NCI-H345 (cell line): ENCODE measurements around the gene MOB3A.

ENCODE experiments used
- DNase-seq: peaks from one replicate; lab custom pipeline; 2025; lab: John Stamatoyannopoulos, UW

The MOB3A gene

DNA sequence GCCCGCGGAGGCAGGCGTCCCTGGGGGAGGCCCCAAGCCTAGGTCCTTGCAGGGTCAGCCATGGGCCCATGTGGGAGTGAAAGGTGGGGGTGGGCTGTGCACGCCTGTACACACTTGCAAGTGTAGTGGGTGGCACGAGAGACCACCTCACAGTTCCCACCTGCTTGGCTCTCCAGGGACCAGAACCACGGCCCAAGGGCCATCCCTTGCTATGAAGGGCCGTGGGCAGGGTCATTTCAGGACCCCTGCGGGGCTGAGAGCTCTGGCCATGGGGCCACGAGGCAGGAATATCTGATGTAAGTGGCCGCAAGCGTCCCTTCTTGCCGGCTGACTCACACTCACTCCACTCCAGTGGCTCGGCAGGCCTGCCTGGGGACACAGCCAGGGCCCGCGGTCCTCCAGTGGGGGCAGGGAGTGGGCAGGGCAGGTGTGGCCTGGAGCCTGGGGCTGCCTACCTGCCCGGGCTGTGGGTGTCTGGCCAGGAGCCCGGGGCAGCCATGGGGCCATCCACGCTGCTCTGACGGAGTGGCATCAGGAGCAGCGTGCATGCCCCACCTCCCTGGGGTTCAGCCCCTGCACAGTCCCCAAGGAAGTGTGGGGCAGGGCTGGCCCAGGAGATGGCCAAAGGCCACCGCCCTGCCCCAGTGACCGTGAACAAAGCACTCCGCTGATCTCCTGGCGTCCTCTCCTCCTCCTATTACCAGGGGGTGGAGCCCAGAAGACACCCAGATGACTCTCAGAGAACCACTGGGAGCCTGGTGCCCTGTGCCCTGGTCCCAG, 36.5 kb downstream of the MOB3A start:
- DNase-seq = no peak

DNA sequence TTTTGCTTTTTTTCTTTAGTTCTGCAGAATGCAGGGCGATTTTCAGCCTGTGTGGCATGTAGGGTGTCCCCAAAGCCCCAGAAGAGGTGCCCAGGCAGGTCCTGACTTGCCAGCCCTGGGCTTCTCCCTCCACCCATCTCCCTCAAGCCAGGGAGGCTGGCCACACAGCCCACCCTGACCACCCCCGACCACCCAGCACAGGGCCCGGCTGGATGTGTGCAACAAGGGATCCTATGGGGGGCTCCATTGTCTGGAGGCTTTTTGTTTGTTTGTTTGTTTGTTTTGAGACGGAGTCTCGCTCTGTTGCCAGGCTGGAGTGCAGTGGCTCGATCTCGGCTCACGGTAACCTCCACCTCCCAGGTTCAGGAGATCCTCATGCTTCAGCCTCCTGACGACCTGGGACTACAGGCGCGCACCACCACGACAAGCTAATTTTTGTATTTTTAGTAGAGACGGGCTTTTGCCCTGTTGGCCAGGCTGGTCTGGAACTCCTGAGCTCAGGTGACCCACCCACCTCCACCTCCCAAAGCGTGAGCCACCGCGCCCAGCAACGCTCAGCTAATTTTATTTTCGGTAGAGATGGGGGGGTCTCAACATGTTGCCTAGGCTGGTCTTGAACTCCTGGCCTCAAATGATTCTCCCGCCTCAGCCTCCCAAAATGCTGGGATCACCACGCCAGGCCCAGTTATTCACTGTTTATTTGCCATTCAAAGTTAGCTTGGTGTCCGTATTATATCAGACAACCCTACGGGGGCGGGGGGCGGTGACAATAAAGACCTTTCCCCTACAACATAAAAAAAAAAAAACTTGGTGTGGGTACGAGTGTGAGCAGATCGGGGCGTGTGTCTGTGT, 37.3 kb downstream of the MOB3A start:
- no peak for DNase-seq

DNA sequence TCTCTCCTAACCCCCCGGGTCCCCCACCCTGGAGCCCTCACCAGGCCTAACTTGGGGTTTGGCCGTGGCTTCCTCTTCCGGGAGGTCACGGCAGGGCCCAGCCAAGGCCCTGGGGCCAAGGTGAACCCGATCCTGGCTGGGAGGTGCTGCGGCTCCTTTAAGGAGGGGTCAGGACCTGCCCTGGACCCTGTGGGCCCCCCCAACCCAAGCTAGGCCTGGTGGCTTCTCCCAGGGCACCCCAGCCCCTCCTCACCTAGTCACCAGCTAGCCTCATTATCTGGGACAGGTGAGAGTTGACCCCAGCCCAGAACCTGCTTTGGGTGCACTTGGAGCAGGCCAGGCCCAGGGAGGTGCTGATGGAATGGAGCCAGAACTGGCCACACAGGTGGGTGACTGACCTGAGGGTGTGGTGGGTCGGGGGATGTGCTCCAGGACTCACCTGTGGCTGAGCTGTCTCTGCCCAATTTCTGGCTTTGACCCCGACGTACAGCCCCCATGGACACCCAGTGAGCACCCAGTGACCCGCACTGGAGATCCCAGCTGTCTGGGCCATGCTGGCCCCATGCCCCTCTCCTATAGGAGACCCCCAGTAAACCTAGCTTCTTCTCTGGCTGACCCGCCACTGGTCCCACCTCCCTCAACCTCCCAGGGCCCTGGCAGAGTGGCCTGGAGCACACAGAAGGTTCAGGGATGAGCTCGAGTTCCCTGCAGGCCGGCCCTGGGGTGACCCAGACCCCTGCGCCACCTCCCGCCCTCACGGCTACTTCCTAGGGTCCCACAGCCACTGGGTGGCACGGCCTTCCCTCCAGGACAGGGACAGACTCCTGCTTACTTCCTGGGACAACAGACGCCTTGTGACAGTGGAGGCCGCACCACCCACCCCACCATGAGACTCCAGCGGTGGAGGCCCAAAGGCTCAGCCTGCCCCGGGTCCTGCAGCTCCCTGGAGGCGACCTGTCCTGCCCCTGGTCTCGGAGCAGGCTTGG, 38.3 kb downstream of the MOB3A start:
- DNase-seq = no peak

DNA sequence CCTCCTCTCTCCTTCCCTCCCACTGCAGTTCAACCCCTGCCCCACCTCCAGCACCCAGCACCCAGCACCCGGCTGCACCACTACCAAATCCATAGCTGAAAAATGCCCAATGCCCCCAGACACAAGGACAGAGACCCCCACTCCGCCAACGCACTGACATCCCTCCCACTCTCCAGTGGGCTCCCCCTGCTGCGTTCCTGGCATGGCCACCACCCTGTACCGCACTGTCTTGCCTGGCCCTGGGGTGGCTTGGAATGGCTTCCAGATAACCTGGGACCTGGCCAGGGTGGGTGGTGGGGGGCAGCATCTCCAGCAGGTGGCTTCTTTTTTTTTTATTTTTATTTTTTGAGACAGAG, 39.3 kb downstream of the MOB3A start:
- DNase-seq = no peak

DNA sequence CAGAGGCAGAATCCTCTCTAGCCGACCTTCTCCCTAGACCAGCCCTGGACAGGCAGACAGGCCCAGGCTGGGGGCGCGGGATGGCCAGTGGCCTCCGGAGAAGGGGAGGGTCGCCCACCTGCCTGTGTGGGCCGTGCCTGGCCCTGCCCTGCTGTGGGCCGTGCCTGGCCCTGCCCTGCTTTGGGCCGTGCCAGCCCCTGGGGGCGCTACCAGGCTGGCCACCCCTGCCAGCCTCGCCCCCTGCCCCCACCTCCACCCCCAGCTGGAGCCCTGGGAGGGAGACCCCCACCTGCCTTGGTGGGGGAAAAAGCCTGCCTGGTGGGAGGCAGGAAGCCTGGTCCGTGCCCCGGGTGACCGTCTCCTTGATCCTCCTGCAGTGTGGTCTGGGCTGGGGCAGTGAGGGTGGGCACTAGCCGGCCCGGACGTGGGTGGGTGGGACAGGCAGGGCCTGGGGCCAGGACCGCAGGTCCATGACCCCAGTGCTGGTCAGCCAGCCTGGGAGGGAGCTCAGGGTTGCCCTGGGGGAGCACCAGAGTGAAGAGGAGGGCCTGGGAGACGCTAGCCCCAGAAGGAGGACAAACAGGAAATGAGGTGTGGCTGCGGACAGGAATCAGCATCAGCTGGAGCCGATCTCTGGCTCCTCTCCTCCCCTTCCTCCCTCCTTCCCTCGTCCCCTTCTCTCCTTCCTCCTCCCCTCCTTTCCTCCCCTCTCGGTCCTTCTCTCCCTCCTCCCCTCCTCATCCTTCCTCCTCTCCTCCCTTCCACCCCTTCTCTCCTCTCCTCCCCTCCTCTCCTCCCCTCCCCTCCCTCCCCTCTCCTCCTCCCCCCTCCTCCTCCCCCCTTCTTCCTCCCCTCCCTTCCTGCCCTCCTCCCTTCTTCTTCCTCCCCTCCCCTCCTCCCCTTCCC, 39.9 kb downstream of the MOB3A start:
- no peak for DNase-seq

DNA sequence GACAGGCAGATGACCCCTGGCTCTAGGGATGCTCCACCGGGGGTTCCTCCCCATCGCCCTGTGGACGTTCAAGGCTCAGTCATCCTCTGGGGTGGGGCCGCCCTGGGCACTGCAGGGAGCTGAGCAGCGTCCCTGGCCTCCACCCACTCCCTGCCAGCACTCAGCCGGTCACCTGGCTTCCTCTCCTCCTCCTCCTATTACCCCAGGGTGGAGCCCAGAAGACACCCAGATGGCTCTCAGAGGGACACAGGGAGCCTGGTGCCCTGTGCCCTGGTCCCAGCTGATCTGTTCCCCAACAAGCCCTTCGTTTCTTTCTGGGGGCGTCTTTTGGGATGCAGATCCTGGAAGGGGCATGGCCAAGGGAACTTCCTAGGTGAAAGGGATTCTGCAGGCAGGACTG, 41.4 kb downstream of the MOB3A start:
- DNase-seq = no peak

DNA sequence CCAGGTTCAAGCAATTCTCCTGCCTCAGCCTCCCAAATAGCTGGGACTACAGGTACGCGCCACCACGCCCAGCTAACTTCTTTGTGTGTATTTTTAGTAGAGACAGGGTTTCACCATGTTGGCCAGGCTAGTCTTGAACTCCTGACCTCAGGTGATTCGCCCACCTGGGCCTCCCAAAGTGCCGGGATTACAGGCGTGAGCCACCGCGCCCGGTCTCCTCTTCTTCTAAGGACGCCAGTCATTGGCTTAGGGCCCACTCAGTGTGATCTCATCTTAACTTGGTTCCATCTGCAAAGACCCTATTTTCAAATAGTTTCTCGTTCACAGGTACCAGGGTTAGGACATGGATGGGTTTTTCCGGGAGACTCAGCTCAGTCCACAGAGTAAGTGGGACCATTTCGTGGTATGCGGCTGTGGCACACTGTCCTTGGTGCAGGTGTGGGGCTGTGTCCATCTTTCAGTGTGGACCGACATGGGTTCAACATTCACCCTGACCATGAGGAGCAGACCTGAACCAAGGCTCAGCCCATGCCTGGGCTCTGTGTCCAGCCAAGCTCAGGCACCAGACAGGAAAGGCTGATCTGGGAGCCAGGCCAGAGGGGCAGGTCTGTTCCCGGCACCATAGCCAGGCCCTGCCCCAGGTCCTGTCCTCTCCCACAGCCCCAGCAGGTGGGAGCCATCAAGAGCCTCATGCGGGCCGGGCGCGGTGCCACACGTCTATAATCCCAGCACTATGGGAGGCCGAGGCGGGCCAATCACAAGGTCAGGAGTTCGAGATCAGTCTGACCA, 42.3 kb downstream of the MOB3A start:
- no peak for DNase-seq

DNA sequence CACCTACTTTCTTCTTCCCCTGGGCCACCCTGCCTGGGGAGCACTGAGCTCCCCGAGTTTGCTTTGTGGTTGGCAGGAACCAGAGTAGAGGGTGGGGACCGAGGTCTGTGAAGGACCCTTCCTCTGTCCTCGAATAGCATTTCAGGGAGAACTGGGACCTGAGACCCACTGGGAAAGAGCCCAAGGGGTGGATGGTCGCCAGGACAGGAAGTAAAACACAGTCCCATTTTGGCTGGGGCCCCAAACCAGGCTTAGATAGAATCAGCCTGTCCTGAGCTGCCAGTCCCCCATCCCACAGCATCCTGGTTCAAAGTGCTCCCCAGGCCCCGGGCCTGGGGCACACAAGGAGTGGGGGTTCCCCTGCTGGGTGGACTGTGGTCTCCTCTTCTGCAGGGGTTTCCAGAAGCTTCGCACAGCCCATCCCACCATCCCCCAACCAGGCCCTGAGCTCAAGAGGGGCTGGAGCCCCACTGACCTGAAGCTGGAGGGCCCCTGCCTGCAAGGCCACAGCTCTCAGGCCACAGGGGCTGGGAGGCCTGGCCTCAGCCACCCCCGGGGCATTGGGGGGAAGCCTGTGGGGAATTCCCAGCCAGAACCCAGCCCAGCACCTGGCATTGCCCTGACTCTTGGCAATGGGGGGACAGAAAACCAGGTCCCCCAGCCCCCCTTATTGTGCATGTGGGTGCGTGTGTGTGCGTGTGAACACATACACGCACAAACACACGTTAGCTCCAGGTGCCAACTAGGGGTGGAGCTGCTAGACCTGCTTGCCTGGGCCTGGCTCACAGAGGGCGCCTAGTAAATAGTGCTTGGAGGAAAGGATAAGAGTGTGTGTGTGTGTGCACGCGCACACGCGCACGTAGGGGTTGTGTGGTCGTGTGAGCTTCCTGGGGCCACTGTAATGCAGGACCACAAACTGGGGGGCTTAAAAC, 44.1 kb downstream of the MOB3A start:
- DNase-seq = no peak

DNA sequence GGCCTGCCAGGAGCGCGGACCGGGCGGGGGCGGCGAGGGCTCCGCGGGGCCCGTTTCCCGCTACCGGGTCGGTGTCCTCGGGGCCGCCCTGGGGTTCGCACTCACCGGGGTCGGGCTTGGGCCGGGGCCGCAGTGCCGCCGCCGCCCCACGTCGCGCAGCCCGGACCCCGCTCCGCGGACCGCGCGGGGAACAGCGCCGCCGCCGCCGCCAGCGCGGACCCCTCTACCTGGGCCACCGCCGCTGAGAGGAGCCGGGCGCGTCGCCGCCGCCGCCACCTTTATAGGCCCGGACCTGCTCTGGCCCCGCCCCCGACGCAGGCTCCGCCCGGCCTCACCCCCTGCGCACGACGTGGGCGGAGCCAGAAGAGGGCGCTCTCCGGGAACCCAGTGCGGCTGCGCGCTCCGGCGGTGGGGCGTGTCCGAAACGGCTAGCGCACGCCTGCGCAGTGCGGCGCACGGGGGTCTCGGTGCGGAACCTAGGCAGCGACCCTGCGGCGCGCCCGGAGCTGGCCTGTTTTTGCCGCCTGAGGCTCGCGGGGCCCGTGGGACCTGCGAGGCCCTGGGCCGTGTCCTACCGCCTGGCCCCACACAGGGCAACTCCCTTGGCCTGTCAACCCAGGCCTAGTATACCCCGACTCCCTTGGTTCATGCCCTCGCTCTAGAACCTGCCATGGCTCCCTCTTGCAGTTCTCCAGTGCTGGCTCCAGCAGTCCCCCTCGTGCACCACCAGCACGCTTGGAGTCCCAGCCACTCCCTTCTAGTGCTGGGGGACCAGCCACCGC, 44.9 kb downstream of the MOB3A start, which contains the start of gene MKNK2:
TSS of gene MKNK2 (minus strand) at position 254 of the 782 bp plus-strand sequence. CDS start 393 bp downstream, outside the sequence.
- peak; percentile 90 for DNase-seq

DNA sequence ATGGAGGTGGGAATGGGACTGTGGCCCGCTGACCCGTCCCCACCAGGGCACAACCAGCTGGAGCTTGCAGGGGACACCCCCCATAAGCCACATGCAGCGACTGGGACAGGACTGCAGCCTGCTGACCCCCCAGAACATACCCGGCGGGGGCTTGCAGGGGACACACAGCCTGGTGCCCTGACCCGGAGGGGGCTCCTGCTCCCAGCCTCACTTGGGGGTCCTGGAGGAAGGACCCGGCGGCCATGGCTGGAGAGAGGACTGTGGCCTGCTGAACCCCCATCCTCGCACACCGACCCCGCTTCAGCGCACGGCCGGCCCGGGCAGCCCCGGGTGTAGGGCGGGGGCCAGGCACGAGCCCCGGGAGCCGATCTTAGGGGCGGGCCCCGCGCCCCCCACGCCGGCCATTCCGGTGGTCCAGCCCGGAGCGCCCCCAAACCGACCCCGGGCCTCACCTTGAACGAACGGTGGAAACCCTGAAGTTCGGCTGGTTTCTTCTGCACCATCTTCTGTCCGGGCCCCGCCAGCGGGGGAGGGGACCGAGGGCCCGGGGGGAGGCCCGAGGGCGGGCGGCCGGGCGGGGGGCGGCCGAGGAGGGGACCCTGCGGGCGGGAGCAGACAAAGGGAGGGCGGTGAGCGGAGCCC, 45.7 kb downstream of the MOB3A start:
- DNase-seq = no peak

DNA sequence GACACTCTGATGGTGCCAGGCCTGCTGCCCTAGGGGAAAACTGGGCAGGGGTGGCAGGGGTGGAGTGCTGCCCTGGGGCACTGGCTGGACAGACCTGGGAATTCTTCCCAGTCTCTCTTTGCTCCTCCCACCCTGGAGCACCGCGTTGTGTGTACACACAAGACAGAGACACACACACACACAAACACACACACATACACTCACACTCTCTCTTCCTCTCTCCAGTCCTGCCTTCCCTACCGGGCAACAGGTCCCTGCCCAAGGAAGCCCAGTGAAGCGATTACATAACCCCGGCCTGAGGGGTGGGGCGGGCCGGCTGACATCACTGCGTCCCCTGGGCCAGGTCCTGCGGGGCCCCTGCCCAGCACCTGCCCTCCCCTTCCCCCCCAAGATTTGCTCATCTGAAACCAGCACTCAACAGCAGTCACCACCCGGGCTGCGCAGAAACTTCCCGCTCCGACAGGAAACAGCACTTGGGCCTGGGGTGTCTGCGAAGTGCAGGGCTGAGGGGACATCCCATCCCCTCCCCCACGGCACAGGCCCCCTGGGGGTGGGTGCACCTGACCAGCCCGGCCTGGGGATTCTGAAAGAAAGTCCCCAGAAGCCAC, 46.3 kb downstream of the MOB3A start:
- DNase-seq = peak; percentile 71

DNA sequence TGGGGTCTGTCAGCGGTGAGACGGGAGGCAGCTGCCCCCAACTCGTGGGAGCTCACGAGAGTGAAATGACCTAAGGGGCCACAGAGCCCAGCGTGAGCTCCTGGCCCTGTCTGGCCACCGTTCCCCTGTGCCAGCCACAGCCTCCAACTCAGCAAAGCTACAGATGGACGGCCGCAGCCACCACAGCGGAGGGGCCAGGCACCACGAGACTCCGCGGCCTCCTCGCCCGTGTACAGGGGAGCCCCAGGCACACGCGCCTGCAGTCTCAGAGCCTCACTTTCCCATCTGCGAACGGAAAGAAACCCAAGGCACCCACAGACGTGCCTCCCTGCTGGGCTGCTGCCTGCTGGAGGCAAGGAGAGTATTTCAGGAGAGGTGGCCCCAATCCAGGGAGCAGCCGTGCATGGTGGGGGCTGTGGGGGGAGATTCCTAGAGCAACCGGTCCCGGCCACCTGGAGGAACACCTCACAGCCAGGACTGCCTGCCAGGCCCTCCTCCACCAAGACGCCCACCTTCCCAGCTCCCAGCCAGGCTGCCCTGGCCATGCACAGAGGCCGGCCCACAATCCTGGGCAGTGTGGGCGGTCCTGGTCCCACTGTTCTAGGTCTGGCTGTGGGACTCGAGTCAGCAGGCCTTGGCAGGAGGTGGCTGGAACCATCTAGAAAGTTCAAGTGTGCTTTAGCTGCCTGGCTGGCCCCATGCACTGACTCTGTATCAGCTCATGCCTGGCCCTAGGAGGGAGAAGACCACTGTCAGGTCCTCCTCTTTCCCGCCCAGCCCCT, 47.0 kb downstream of the MOB3A start:
- peak; percentile 57 for DNase-seq

DNA sequence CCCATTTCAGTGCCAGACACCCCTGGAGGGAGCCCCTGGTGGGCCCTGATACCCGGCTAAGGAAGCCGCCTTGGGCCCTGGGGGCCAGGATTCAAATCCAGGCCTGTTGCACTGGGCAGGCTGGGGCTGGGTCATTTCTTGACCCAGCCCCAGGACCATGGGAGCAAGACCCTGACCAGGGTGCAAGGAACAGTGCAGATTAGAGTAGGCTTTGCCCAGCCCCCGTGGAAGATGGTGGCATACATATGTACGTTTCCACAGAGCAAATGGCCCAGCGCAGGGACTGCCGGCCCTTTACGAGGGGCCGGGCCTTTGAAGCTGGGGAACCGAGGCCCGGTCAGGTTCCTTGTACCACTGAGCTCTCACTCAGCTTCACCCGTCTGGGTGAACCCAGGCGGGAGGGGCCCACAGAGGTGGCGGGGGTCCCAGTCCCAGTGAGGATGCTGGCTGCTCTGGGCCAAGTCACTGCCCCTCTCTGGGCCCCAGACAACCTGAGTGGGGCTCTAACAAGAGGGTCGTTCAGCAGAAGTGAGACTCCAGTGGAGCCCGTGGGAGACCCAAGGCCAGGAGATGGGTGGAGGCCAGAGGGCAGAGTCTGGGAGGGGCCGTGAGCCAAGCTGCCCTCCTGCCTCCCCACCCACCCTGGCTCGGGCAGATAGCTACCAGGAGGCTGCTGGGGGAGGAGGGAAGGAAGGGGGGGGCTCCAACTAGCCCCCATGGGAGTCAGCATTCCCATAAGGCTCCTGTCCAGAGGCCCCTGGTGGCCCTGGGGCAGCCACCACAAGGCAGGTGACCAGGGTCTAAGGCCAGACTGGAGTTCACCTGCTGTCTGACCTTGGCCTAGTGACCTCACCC, 47.8 kb downstream of the MOB3A start:
- DNase-seq = no peak

DNA sequence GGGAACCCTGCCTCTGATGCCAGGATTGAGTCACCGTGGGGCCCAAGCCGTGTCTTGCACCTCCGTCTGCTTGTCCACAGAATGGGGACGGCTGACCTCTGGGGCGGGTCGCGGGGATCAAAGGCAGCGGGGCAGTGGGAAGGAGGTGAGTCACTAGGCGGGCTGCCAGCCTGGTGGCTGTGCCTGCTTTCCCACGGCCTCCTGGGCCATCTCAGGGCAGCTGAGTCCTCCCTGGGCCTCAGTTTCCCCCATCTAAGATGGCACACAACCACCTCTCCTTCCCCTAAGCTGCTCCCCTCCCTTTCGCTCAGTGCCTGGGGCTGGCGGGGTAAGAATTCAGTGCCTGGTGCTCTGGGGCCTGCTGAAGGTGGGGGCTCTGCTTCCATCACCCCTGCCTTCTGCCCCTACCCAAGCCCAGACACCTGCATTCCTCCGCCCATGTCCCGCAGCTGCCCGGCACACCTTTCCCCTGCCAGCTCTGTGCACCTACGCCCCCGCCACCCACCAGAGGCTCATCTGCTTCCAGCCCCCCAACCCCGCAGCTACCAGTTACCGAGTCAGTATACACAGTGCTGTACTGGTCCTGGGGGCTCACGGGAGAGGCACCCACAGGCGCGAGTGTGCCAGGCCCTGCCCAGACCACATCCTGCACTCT, 48.5 kb downstream of the MOB3A start:
- no peak for DNase-seq

DNA sequence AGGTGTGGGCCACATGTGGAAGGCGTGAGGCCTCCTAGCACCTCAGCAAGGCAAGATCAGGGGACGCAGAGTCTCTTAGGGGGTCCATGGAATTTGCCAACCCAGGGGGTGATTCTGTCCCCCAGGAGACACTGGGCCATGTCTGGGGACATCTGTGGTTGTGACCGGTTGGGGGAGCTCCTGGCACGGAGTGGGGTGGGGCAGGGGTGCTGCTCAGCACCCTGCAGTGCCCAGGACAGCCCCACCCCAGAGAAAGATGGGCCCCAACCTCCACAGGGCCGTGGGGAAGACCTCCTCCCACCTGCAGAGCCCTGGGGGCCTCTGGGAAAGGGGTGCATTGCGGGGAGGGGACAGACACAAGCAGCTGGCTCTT, 49.1 kb downstream of the MOB3A start:
- DNase-seq = no peak
